G401 (cell line): ENCODE measurements around the gene DNM3. TPM values are rescaled to one million over a fixed set of nuclear protein-coding genes. Genes with fewer than 3 reads are reported as not detected.

ENCODE experiments used
- DNase-seq: peaks from one replicate; pipeline ENCODE4 v3.0.0-alpha.2; 2015; ENCODE audit warnings: low spot score
- in situ Hi-C: cut with HindIII; loops from 2 replicates; pipeline ENCODE4 v1.10.0; 2016; ENCODE audit warnings: low sequenced_read_pairs, mixed read lengths
- total RNA-seq: library from RNA; depleted of rRNA; stranded (reverse); fragments of >200 nt; shearing (Covaris generic); gene quantifications from 2 replicates; pipeline ENCODE4 v1.2.3, GENCODE V29; 2014

Gene DNM3
- total RNA-seq, 1 experiment from 2014 or later, result 8.3 TPM

- no peak for DNase-seq
- in situ Hi-C loops, result no loop called here
Measured at GRCh38 chr1:172169836-172170235, 328.5 kb downstream of the DNM3 start.

GRCh38 chr1:172172352-172172831 lies 331.1 kb downstream of the DNM3 start:
- DNase-seq, result no peak
- in situ Hi-C loops, result no loop called here

GRCh38 chr1:172176206-172176605 lies 334.9 kb downstream of the DNM3 start:
- no peak for DNase-seq
- in situ Hi-C loops, result no loop called here

- in situ Hi-C loops, result no loop called here
Measured at GRCh38 chr1:172177849-172178248, 336.6 kb downstream of the DNM3 start.

GRCh38 chr1:172178886-172179285 lies 337.6 kb downstream of the DNM3 start:
- DNase-seq, result no peak
- in situ Hi-C loops, result no loop called here

More at GRCh38 chr1:172177849-172178248, 336.6 kb downstream of the DNM3 start:
- no peak for DNase-seq

- DNase-seq, result peak; percentile 56
- in situ Hi-C loops, result no loop called here
Measured at GRCh38 chr1:172179918-172180317, 338.6 kb downstream of the DNM3 start.

GRCh38 chr1:172180501-172181285 lies 339.4 kb downstream of the DNM3 start:
- in situ Hi-C loops, result no loop called here
- DNase-seq, result peak; percentile 23

- in situ Hi-C loops, result no loop called here
- DNase-seq, result no peak
Measured at GRCh38 chr1:172184506-172185191, 343.4 kb downstream of the DNM3 start.

GRCh38 chr1:172185211-172185610 lies 343.9 kb downstream of the DNM3 start:
- in situ Hi-C loops, result no loop called here
- DNase-seq, result no peak

- in situ Hi-C loops, result no loop called here
- DNase-seq, result no peak
Measured at GRCh38 chr1:172185996-172186395, 344.7 kb downstream of the DNM3 start.

- no peak for DNase-seq
Measured at GRCh38 chr1:172201572-172201971, 360.3 kb downstream of the DNM3 start.

GRCh38 chr1:172203135-172203823 lies 362.0 kb downstream of the DNM3 start:
- in situ Hi-C loops, result no loop called here

More at GRCh38 chr1:172201572-172201971, 360.3 kb downstream of the DNM3 start:
- in situ Hi-C loops, result no loop called here

GRCh38 chr1:172203902-172204301 lies 362.6 kb downstream of the DNM3 start:
- no peak for DNase-seq
- in situ Hi-C loops, result no loop called here

More at GRCh38 chr1:172203135-172203823, 362.0 kb downstream of the DNM3 start:
- no peak for DNase-seq

- DNase-seq, result no peak
- in situ Hi-C loops, result no loop called here
Measured at GRCh38 chr1:172206256-172206655, 365.0 kb downstream of the DNM3 start.

- in situ Hi-C loops, result no loop called here
- DNase-seq, result no peak
Measured at GRCh38 chr1:172208635-172209034, 367.3 kb downstream of the DNM3 start.

GRCh38 chr1:172211221-172211620 lies 369.9 kb downstream of the DNM3 start:
- no peak for DNase-seq
- in situ Hi-C loops, result no loop called here

GRCh38 chr1:172212124-172212523 lies 370.8 kb downstream of the DNM3 start:
- in situ Hi-C loops, result no loop called here
- DNase-seq, result no peak

- in situ Hi-C loops, result no loop called here
- no peak for DNase-seq
Measured at GRCh38 chr1:172215006-172215405, 373.7 kb downstream of the DNM3 start.

- in situ Hi-C loops, result no loop called here
- no peak for DNase-seq
Measured at GRCh38 chr1:172219966-172220365, 378.7 kb downstream of the DNM3 start.

- DNase-seq, result no peak
- in situ Hi-C loops, result no loop called here
Measured at GRCh38 chr1:172220376-172220775, 379.1 kb downstream of the DNM3 start.
